ENCODE results near the gene SIRT3.

DNA sequence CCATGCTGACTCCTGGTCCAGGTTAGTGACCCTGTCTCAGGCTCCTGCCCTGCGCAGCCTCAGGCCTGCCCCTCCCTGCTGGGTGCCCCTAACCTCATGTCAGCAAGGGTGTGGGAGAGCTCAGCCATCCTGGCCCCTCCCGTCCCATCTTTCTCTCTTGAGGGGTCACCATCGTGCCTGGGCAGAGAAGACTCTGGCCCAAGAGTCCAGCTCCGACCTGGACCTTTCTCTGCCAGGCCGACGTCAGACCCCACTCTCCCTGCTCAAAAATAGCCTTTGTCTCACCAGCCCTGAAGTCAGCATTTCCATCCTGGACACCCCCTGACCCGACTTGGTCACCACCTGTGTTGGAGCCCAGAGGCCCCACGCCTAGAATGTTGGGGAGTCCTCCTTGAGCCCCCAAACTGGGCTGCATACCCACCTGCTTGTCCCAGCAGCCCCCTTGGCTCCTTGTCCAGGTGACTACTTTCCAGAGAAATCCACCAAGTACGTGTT is 38.4 kb downstream of the SIRT3 start:
- no peak for TF ChIP-seq MED1 (CRISPR knock-in tag; IDR thresholded peaks at IDR 0.05)
- TF ChIP-seq, protein P1, sequence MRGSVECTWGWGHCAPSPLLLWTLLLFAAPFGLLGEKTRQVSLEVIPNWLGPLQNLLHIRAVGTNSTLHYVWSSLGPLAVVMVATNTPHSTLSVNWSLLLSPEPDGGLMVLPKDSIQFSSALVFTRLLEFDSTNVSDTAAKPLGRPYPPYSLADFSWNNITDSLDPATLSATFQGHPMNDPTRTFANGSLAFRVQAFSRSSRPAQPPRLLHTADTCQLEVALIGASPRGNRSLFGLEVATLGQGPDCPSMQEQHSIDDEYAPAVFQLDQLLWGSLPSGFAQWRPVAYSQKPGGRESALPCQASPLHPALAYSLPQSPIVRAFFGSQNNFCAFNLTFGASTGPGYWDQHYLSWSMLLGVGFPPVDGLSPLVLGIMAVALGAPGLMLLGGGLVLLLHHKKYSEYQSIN (CRISPR knock-in tag; IDR thresholded peaks at IDR 0.05; ENCODE audit: borderline replicate concordance): no peak
- TF ChIP-seq SMYD3 (CRISPR knock-in tag; IDR thresholded peaks at IDR 0.05): no peak
- TF ChIP-seq, protein P2, sequence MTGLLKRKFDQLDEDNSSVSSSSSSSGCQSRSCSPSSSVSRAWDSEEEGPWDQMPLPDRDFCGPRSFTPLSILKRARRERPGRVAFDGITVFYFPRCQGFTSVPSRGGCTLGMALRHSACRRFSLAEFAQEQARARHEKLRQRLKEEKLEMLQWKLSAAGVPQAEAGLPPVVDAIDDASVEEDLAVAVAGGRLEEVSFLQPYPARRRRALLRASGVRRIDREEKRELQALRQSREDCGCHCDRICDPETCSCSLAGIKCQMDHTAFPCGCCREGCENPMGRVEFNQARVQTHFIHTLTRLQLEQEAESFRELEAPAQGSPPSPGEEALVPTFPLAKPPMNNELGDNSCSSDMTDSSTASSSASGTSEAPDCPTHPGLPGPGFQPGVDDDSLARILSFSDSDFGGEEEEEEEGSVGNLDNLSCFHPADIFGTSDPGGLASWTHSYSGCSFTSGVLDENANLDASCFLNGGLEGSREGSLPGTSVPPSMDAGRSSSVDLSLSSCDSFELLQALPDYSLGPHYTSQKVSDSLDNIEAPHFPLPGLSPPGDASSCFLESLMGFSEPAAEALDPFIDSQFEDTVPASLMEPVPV (CRISPR knock-in tag; IDR thresholded peaks at IDR 0.05): no peak
- TF ChIP-seq ELF1 (CRISPR knock-in tag; IDR thresholded peaks at IDR 0.05): no peak
- TF ChIP-seq SKI (IDR thresholded peaks at IDR 0.05; ENCODE audit: partially characterized antibody): no peak
- TF ChIP-seq, protein P3, sequence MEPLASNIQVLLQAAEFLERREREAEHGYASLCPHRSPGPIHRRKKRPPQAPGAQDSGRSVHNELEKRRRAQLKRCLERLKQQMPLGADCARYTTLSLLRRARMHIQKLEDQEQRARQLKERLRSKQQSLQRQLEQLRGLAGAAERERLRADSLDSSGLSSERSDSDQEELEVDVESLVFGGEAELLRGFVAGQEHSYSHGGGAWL (CRISPR knock-in tag; IDR thresholded peaks at IDR 0.05): no peak
- no peak for TF ChIP-seq EZH2 (conservative IDR thresholded peaks at IDR 0.05; ENCODE audit: low read depth, low read length)
- TF ChIP-seq, protein P4, sequence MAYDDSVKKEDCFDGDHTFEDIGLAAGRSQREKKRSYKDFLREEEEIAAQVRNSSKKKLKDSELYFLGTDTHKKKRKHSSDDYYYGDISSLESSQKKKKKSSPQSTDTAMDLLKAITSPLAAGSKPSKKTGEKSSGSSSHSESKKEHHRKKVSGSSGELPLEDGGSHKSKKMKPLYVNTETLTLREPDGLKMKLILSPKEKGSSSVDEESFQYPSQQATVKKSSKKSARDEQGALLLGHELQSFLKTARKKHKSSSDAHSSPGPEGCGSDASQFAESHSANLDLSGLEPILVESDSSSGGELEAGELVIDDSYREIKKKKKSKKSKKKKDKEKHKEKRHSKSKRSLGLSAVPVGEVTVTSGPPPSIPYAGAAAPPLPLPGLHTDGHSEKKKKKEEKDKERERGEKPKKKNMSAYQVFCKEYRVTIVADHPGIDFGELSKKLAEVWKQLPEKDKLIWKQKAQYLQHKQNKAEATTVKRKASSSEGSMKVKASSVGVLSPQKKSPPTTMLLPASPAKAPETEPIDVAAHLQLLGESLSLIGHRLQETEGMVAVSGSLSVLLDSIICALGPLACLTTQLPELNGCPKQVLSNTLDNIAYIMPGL (CRISPR knock-in tag; IDR thresholded peaks at IDR 0.05; ENCODE audit: borderline replicate concordance in 1 of 2, low read depth in 1 of 2): no peak
- TF ChIP-seq MEIS2 (CRISPR knock-in tag; IDR thresholded peaks at IDR 0.05): no peak
- TF ChIP-seq, protein P5, sequence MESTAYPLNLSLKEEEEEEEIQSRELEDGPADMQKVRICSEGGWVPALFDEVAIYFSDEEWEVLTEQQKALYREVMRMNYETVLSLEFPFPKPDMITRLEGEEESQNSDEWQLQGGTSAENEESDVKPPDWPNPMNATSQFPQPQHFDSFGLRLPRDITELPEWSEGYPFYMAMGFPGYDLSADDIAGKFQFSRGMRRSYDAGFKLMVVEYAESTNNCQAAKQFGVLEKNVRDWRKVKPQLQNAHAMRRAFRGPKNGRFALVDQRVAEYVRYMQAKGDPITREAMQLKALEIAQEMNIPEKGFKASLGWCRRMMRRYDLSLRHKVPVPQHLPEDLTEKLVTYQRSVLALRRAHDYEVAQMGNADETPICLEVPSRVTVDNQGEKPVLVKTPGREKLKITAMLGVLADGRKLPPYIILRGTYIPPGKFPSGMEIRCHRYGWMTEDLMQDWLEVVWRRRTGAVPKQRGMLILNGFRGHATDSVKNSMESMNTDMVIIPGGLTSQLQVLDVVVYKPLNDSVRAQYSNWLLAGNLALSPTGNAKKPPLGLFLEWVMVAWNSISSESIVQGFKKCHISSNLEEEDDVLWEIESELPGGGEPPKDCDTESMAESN (CRISPR knock-in tag; conservative IDR thresholded peaks at IDR 0.05): no peak
